ENCODE results near the gene ADGRD2. TPM values are rescaled to one million over a fixed set of nuclear protein-coding genes. Genes with fewer than 3 reads are reported as not detected.

The ADGRD2 gene
- total RNA-seq, 1 experiment from 2014 or later = not detected

DNA sequence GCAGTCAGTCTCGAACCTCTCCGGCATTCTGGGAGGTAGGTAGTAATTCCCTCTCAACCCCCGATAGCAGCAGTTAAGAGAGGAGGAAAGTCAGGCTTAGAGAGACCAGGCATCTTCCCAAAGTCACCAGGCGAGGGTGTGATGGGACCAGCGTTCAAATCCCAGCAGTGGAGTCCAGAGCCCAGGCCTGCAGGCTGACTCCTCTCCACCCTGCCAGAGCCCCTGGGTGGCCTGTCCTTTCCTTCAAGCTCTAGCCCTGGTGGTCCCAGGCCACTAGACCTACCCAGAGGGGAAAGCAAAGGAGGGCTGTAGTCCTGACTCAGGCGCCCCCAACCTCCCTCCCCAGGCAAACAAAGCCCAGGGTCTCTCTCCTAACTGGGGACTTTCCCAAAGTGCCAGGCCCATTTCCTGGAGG, 61.2 kb downstream of the ADGRD2 start:
- in situ Hi-C loops (cut with HindIII; ENCODE audit: low pct_unique_long_range_greater_than_20kb, low sequenced_read_pairs) (no loop called here), intact Hi-C loops (cut with micrococcal nuclease; ENCODE audit: unreplicated experiment) (loop anchor here (10.0 kb wide), 1 partner anchor 97 kb away; the partner anchor contains the start of gene PSMB7)
- DNase-seq (ENCODE audit: low read depth, low spot score) (no peak), ATAC-seq (peak; percentile 63)
- Histone ChIP-seq H3K4me3 (ENCODE audit: low read depth in 2 of 2, low read length in 2 of 2) (no peak overlapping the region), H3K9me3 (ENCODE audit: control insufficient read depth, insufficient read depth, low read depth, low read length) (no peaks in the 10 kb centered on the region), H3K4me1 (ENCODE audit: control insufficient read depth, insufficient read depth, low read length) (peaks cover 11% of the 10 kb centered on the region; the same call in 1 of the 2 replicates), H3K27ac (ENCODE audit: low read length) (no peak overlapping the region), H3K36me3 (ENCODE audit: control insufficient read depth, insufficient read depth, low read length) (no peaks in the 10 kb centered on the region; the same call in 1 of the 2 replicates), H3K27me3 (ENCODE audit: control insufficient read depth, insufficient read depth, low read length) (no peaks in the 10 kb centered on the region)
- no TSS peak for BruUV-seq (replicated peaks)
- no peak for TF ChIP-seq SIN3A (IDR thresholded peaks at IDR 0.05; ENCODE audit: borderline replicate concordance, insufficient read depth, low read depth, low read length)
- TF ChIP-seq, protein P1, sequence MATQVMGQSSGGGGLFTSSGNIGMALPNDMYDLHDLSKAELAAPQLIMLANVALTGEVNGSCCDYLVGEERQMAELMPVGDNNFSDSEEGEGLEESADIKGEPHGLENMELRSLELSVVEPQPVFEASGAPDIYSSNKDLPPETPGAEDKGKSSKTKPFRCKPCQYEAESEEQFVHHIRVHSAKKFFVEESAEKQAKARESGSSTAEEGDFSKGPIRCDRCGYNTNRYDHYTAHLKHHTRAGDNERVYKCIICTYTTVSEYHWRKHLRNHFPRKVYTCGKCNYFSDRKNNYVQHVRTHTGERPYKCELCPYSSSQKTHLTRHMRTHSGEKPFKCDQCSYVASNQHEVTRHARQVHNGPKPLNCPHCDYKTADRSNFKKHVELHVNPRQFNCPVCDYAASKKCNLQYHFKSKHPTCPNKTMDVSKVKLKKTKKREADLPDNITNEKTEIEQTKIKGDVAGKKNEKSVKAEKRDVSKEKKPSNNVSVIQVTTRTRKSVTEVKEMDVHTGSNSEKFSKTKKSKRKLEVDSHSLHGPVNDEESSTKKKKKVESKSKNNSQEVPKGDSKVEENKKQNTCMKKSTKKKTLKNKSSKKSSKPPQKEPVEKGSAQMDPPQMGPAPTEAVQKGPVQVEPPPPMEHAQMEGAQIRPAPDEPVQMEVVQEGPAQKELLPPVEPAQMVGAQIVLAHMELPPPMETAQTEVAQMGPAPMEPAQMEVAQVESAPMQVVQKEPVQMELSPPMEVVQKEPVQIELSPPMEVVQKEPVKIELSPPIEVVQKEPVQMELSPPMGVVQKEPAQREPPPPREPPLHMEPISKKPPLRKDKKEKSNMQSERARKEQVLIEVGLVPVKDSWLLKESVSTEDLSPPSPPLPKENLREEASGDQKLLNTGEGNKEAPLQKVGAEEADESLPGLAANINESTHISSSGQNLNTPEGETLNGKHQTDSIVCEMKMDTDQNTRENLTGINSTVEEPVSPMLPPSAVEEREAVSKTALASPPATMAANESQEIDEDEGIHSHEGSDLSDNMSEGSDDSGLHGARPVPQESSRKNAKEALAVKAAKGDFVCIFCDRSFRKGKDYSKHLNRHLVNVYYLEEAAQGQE (IDR thresholded peaks at IDR 0.05; ENCODE audit: insufficient read depth in 1 of 2, low read depth in 2 of 2, low read length in 1 of 2) = no peak
- TF ChIP-seq, protein P2, sequence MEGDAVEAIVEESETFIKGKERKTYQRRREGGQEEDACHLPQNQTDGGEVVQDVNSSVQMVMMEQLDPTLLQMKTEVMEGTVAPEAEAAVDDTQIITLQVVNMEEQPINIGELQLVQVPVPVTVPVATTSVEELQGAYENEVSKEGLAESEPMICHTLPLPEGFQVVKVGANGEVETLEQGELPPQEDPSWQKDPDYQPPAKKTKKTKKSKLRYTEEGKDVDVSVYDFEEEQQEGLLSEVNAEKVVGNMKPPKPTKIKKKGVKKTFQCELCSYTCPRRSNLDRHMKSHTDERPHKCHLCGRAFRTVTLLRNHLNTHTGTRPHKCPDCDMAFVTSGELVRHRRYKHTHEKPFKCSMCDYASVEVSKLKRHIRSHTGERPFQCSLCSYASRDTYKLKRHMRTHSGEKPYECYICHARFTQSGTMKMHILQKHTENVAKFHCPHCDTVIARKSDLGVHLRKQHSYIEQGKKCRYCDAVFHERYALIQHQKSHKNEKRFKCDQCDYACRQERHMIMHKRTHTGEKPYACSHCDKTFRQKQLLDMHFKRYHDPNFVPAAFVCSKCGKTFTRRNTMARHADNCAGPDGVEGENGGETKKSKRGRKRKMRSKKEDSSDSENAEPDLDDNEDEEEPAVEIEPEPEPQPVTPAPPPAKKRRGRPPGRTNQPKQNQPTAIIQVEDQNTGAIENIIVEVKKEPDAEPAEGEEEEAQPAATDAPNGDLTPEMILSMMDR (IDR thresholded peaks at IDR 0.05) = no peak; the same call in 1 of the 2 replicates
- POLR2A ChIA-PET = no interaction called here
- CTCF ChIA-PET = interaction anchor here (1.0 kb wide), 1 partner anchor 25 kb away, joined by 3 read pairs; no protein-coding TSS in a partner anchor

DNA sequence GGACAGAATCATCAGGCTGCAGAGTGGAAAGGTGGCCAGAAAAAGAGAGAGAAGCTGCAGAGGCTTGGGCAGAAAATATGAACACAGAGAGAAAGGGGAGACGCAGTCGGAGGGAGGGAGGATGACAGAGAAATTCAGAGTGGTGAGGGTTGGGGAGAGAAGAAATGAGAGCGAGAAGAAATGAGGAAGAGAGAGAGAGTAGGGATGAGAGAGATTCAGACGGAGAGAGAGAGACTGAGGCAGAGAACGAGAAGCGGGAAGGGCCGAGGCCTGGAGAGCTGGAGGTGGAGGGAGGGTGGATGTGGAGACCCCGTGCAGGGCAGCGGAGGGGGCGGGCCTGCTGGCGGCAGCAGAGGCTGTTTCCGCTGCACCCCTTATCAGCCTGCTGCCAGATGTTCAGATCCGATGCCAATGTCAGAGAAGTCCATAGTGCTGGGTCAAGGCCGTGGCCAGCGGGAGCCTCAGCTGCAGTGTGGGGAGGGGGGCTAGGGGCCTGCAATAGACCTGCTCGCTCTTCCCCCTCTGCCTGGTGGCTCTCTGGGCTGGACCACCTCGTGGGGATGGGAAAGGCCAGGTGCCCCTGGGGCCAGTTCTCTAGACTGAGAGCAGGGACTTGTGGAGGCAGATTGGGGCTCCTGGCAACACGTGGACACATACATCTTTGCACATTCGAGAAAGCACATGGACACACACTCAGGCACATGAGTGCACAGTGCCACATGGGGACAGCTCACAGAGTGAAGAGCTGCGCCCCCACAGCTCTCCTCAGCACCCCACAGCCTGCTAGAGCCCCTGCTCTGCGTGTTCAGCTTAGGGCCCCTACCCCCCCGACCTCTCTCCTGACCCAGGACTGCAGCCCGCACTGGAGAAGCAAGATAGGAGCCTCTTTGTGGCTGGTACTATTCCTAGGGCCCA, 61.9 kb downstream of the ADGRD2 start:
- intact Hi-C loops (cut with micrococcal nuclease; ENCODE audit: unreplicated experiment) (loop anchor here (10.0 kb wide), 1 partner anchor 97 kb away; the partner anchor contains the start of gene PSMB7), in situ Hi-C loops (cut with HindIII; ENCODE audit: low pct_unique_long_range_greater_than_20kb, low sequenced_read_pairs) (no loop called here)
- CTCF ChIA-PET = interaction anchor here (1.0 kb wide), 1 partner anchor 25 kb away, joined by 3 read pairs; no protein-coding TSS in a partner anchor
- Histone ChIP-seq H3K4me1 (ENCODE audit: control insufficient read depth, insufficient read depth, low read length) (peaks cover 11% of the 10 kb centered on the region; the same call in 1 of the 2 replicates), H3K27ac (ENCODE audit: low read length) (no peak overlapping the region), H3K4me3 (ENCODE audit: low read depth in 2 of 2, low read length in 2 of 2) (no peak overlapping the region), H3K36me3 (ENCODE audit: control insufficient read depth, insufficient read depth, low read length) (no peaks in the 10 kb centered on the region; the same call in 1 of the 2 replicates), H3K9me3 (ENCODE audit: control insufficient read depth, insufficient read depth, low read depth, low read length) (no peaks in the 10 kb centered on the region), H3K27me3 (ENCODE audit: control insufficient read depth, insufficient read depth, low read length) (no peaks in the 10 kb centered on the region)
- TF ChIP-seq, protein P2 (IDR thresholded peaks at IDR 0.05) = no peak
- TF ChIP-seq, protein P1 (IDR thresholded peaks at IDR 0.05; ENCODE audit: insufficient read depth in 1 of 2, low read depth in 2 of 2, low read length in 1 of 2) = no peak
- no peak for TF ChIP-seq SIN3A (IDR thresholded peaks at IDR 0.05; ENCODE audit: borderline replicate concordance, insufficient read depth, low read depth, low read length)
- TF ChIP-seq POLR2AphosphoS5 (IDR thresholded peaks at IDR 0.05; ENCODE audit: low read depth, low read length) = no peak
- no peak for TF ChIP-seq TCF7L2 (IDR thresholded peaks at IDR 0.05; ENCODE audit: low read depth, low read length)
- DNase-seq (ENCODE audit: low read depth, low spot score) (no peak), ATAC-seq (peak; percentile 9; the same call in 1 of the 2 replicates)
- BruUV-seq (replicated peaks) = no TSS peak
- POLR2A ChIA-PET = no interaction called here

Measured in Panc1 (cell line).